SK-N-SH (cell line): Measurements from ENCODE around the gene PBX1. TPM values are rescaled to one million over a fixed set of nuclear protein-coding genes. Genes with fewer than 3 reads are reported as not detected.

Experiments used
- CTCF ChIA-PET: fragments of 300-600, 350-600 bp; formaldehyde crosslinking; extraction: SDS; loops from one replicate; lab custom pipeline; 2021; lab: Yijun Ruan, JAX
- POLR2A ChIA-PET: fragments of 350-600 bp; sonication (Branson Sonifier 250); formaldehyde crosslinking; extraction: SDS; loops from one replicate; lab custom pipeline; 2020; ENCODE audit warnings: antibody characterized with exemption, inconsistent platforms; lab: Yijun Ruan, JAX
- DNase-seq: peaks from one replicate; pipeline ENCODE4 v3.0.0; 2012
- H2AFZ ChIP-seq: fragments of 200-600 bp; sonication (generic); 2 replicates; pipeline ENCODE4 v1.8.1; 2016; ENCODE audit warnings: antibody characterized with exemption, mild to moderate bottlenecking, low read depth
- H3F3A ChIP-seq: fragments of 200-600 bp; sonication (generic); replicated peaks from 2 replicates; pipeline ENCODE3; 2016; ENCODE audit warnings: antibody characterized with exemption, mild to moderate bottlenecking; ENCODE audit not compliant: insufficient read depth
- H3K27ac ChIP-seq, 2 experiments: fragments of 200-500 bp in 1 of 2; fragments of 200-600 bp in 1 of 2; sonication (Bioruptor generic) in 1 of 2; sonication (generic), shearing (Covaris generic) in 1 of 2; 2 replicates each; pipeline versions ENCODE4 v1.5.1 to v1.6.1; 2014 to 2016; ENCODE audit warnings: low read depth in 2 of 2, inconsistent platforms in 1 of 2, low read length in 1 of 2, mild to moderate bottlenecking in 1 of 2, mixed read lengths in 1 of 2
- H3K27me3 ChIP-seq: fragments of 200-600 bp; sonication (generic), shearing (Covaris generic); 2 replicates; pipeline ENCODE4 v1.6.1; 2016; ENCODE audit warnings: mixed run types; ENCODE audit not compliant: insufficient read depth
- H3K36me3 ChIP-seq, 2 experiments: fragments of 200-500 bp in 1 of 2; fragments of 200-600 bp in 1 of 2; sonication (Bioruptor generic) in 1 of 2; sonication (generic) in 1 of 2; replicated peaks in 1 of 2; 2 replicates each; pipeline versions ENCODE3 to v1.5.1; 2014 to 2016; ENCODE audit warnings: low read length in 1 of 2, mild to moderate bottlenecking in 1 of 2; ENCODE audit not compliant: insufficient read depth in 2 of 2, control insufficient read depth in 1 of 2
- H3K4me1 ChIP-seq, 2 experiments: fragments of 200-500 bp in 1 of 2; fragments of 200-600 bp in 1 of 2; sonication (Bioruptor generic) in 1 of 2; sonication (generic), shearing (Covaris generic) in 1 of 2; 2 replicates each; pipeline versions ENCODE4 v1.5.1 to v1.6.1; 2014 to 2016; ENCODE audit warnings: low read depth in 1 of 2, low read length in 1 of 2, mixed run types in 1 of 2; ENCODE audit not compliant: insufficient read depth in 2 of 2, control insufficient read depth in 1 of 2
- H3K4me2 ChIP-seq: fragments of 200-600 bp; sonication (generic), shearing (Covaris generic); 2 replicates; pipeline ENCODE4 v1.6.1; 2017; ENCODE audit warnings: mixed run types
- H3K4me3 ChIP-seq, 2 experiments: fragments of 200-500 bp in 1 of 2; fragments of 200-600 bp in 1 of 2; sonication (Bioruptor generic) in 1 of 2; sonication (generic), shearing (Covaris generic) in 1 of 2; 2 replicates each; pipeline versions ENCODE4 v1.5.1 to v1.8.1; 2014 to 2016; ENCODE audit warnings: low read depth in 2 of 2, inconsistent platforms in 1 of 2, low read length in 1 of 2, mild to moderate bottlenecking in 1 of 2, mixed read lengths in 1 of 2, moderate library complexity in 1 of 2
- H3K79me2 ChIP-seq: fragments of 200-600 bp; sonication (generic); 2 replicates; pipeline ENCODE4 v1.8.1; 2017; ENCODE audit warnings: mild to moderate bottlenecking; ENCODE audit not compliant: insufficient read depth
- H3K9ac ChIP-seq: fragments of 200-600 bp; sonication (generic); 2 replicates; pipeline ENCODE4 v1.6.1; 2017; ENCODE audit warnings: mixed run types
- H3K9me2 ChIP-seq: fragments of 200-600 bp; sonication (generic); 2 replicates; pipeline ENCODE4 v1.6.1; 2017; ENCODE audit warnings: mixed run types
- H3K9me3 ChIP-seq: fragments of 200-600 bp; sonication (generic); 2 replicates; pipeline ENCODE4 v1.6.1; 2017; ENCODE audit warnings: mixed run types, mild to moderate bottlenecking, moderate library complexity
- H4K20me1 ChIP-seq: fragments of 200-600 bp; sonication (generic); 2 replicates; pipeline ENCODE4 v1.6.1; 2017; ENCODE audit warnings: mild to moderate bottlenecking, mixed run types; ENCODE audit not compliant: insufficient read depth
- CTCF ChIP-seq: fragments of 200-600 bp; sonication (generic); IDR thresholded peaks from 2 replicates; pipeline ENCODE4 v1.6.1; 2017; ENCODE audit warnings: antibody characterized with exemption, mild to moderate bottlenecking, moderate library complexity
- EZH2phosphoT487 ChIP-seq: fragments of 200-600 bp; sonication (generic); IDR thresholded peaks from 2 replicates; pipeline ENCODE4 v1.6.1; 2017; ENCODE audit warnings: low read depth, mixed run types, mild to moderate bottlenecking, antibody characterized with exemption, moderate library complexity, borderline replicate concordance
- FOSL2 ChIP-seq: IDR thresholded peaks from 2 replicates; pipeline ENCODE4 v1.4.0; 2012; ENCODE audit warnings: low read depth, mild to moderate bottlenecking, moderate library complexity, borderline replicate concordance
- GATA2 ChIP-seq: sonication (generic); formaldehyde crosslinking; IDR thresholded peaks from 2 replicates; pipeline ENCODE4 v1.5.0; 2020; ENCODE audit warnings: mild to moderate bottlenecking, missing genetic modification reagents
- JUND ChIP-seq: IDR thresholded peaks from 2 replicates; pipeline ENCODE4 v1.4.0; 2012
- NFIC ChIP-seq: IDR thresholded peaks from 2 replicates; pipeline ENCODE4 v1.4.0; 2012; ENCODE audit warnings: borderline replicate concordance
- NRF1 ChIP-seq: IDR thresholded peaks from 2 replicates; pipeline ENCODE4 v1.6.1; 2012; ENCODE audit warnings: low read depth, mild to moderate bottlenecking, low read length
- RAD21 ChIP-seq: IDR thresholded peaks from 2 replicates; pipeline ENCODE4 v1.6.1; 2012; ENCODE audit warnings: mild to moderate bottlenecking, low read length
- RCOR1 ChIP-seq: fragments of 150-350 bp; IDR thresholded peaks from 2 replicates; pipeline ENCODE4 v1.6.1; 2017; ENCODE audit warnings: antibody characterized with exemption, low read length
- RFX5 ChIP-seq: IDR thresholded peaks from 2 replicates; pipeline ENCODE4 v1.6.1; 2012; ENCODE audit warnings: mild to moderate bottlenecking, improper control_type of control experiment, low read length
- TCF12 ChIP-seq: IDR thresholded peaks from 2 replicates; pipeline ENCODE4 v1.4.0; 2012
- TEAD4 ChIP-seq: IDR thresholded peaks from 2 replicates; pipeline ENCODE4 v1.4.0; 2012; ENCODE audit warnings: mild to moderate bottlenecking, borderline replicate concordance; ENCODE audit not compliant: insufficient read depth
- USF2 ChIP-seq: fragments of 150-350 bp; IDR thresholded peaks from 2 replicates; pipeline ENCODE4 v1.6.1; 2017; ENCODE audit warnings: antibody characterized with exemption, low read length, low read depth, borderline replicate concordance
- WGBS: methylation state at CpG from one replicate; pipeline ENCODE4 v1.1.6; 2017; ENCODE audit warnings: low lambda C conversion rate; 5-methylcytosine and 5-hydroxymethylcytosine counted together
- polyA plus RNA-seq, 3 experiments: library from polyadenylated mRNA; depleted of rRNA; stranded (reverse); fragments of >200 nt; gene quantifications; 2 replicates each; pipeline ENCODE4 v1.2.3, GENCODE V29; 2012
- TF ChIP-seq, protein P1 (sequence below): IDR thresholded peaks from 2 replicates; pipeline ENCODE4; 2012
- TF ChIP-seq, protein P2 (sequence below): IDR thresholded peaks from 2 replicates; pipeline ENCODE4 v1.4.0; 2012; ENCODE audit warnings: low read depth, borderline replicate concordance

The PBX1 gene
- polyA plus RNA-seq, 1 of the 3 experiments (the other 2 are of a cell fraction) = 27.0 TPM

- no peaks in the 10 kb centered on the region for H3K79me2 ChIP-seq
- H2AFZ ChIP-seq = no peak overlapping the region
- no peaks in the 10 kb centered on the region for H4K20me1 ChIP-seq
- H3K4me3 ChIP-seq = no peak overlapping the region
- H3K9me3 ChIP-seq = no peaks in the 10 kb centered on the region
- DNase-seq = no peak
- H3F3A ChIP-seq = peaks cover 12% of the 10 kb centered on the region
- H3K9me2 ChIP-seq = no peaks in the 10 kb centered on the region
- no peaks in the 10 kb centered on the region for H3K36me3 ChIP-seq
- H3K4me1 ChIP-seq = peaks cover 10 to 12% of the 10 kb centered on the region in 2 experiments
- peak overlapping the region in 1 of 2 experiments; percentile 15; a peak in 2 of 4 replicates for H3K27ac ChIP-seq
- H3K27me3 ChIP-seq = no peaks in the 10 kb centered on the region
- TF ChIP-seq GATA2 (CRISPR knock-in tag) (no peak), TCF12 (0 out of 2 replicates have a peak, but pooled peaks have one; percentile 20), RCOR1 (no peak), TEAD4 (no peak), RFX5 (no peak), RAD21 (no peak), EZH2phosphoT487 (no peak), NFIC (no peak), NRF1 (no peak), JUND (no peak), CTCF (no peak), FOSL2 (peak; percentile 66; the same call in 1 of the 2 replicates), USF2 (no peak)
- TF ChIP-seq, protein P1, sequence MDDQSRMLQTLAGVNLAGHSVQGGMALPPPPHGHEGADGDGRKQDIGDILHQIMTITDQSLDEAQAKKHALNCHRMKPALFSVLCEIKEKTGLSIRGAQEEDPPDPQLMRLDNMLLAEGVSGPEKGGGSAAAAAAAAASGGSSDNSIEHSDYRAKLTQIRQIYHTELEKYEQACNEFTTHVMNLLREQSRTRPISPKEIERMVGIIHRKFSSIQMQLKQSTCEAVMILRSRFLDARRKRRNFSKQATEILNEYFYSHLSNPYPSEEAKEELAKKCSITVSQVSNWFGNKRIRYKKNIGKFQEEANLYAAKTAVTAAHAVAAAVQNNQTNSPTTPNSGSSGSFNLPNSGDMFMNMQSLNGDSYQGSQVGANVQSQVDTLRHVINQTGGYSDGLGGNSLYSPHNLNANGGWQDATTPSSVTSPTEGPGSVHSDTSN = peak; percentile 13; the same call in 1 of the 2 replicates
- TF ChIP-seq, protein P2, sequence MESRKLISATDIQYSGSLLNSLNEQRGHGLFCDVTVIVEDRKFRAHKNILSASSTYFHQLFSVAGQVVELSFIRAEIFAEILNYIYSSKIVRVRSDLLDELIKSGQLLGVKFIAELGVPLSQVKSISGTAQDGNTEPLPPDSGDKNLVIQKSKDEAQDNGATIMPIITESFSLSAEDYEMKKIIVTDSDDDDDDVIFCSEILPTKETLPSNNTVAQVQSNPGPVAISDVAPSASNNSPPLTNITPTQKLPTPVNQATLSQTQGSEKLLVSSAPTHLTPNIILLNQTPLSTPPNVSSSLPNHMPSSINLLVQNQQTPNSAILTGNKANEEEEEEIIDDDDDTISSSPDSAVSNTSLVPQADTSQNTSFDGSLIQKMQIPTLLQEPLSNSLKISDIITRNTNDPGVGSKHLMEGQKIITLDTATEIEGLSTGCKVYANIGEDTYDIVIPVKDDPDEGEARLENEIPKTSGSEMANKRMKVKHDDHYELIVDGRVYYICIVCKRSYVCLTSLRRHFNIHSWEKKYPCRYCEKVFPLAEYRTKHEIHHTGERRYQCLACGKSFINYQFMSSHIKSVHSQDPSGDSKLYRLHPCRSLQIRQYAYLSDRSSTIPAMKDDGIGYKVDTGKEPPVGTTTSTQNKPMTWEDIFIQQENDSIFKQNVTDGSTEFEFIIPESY = no peak
- POLR2A ChIA-PET = no interaction called here
- CTCF ChIA-PET = no interaction called here
- no peak overlapping the region for H3K9ac ChIP-seq
- 69% methylated on average over 3 of the region's 3 CpGs for WGBS
- no peak overlapping the region for H3K4me2 ChIP-seq
These were observed 174.1 kb downstream of the PBX1 start for GRCh38 chr1:164733070-164733469.
